GM23248 (cell line): ENCODE results near the gene MMP12. TPM values are rescaled to one million over a fixed set of nuclear protein-coding genes. Genes with fewer than 3 reads are reported as not detected.
A peak's percentile ranks its signal among the peaks of the same experiment; 100 is the strongest.

Experiments used
- DNase-seq: peaks from one replicate; pipeline ENCODE4 v3.0.0-alpha.2; 2015
- H2AFZ ChIP-seq: fragments of 200-600 bp; sonication (generic); 2 replicates; pipeline ENCODE4 v1.6.1; 2016; ENCODE audit warnings: antibody characterized with exemption
- H3F3A ChIP-seq: fragments of 200-600 bp; sonication (generic); 2 replicates; pipeline ENCODE4 v1.6.1; 2016; ENCODE audit warnings: mild to moderate bottlenecking, antibody characterized with exemption, mixed run types; ENCODE audit not compliant: insufficient read depth
- H3K27ac ChIP-seq: fragments of 200-600 bp; sonication (generic); 2 replicates; pipeline ENCODE4 v1.5.1; 2016; ENCODE audit warnings: mild to moderate bottlenecking
- H3K27me3 ChIP-seq: fragments of 200-600 bp; sonication (generic); replicated peaks from 2 replicates; pipeline ENCODE4 v1.6.1; 2016; ENCODE audit warnings: mild to moderate bottlenecking; ENCODE audit not compliant: insufficient read depth
- H3K36me3 ChIP-seq: fragments of 200-600 bp; sonication (generic); 2 replicates; pipeline ENCODE4 v1.6.1; 2016; ENCODE audit warnings: low read depth, mild to moderate bottlenecking
- H3K4me1 ChIP-seq: fragments of 200-600 bp; sonication (generic); 2 replicates; pipeline ENCODE4 v1.6.1; 2016; ENCODE audit warnings: mild to moderate bottlenecking; ENCODE audit not compliant: insufficient read depth
- H3K4me2 ChIP-seq: fragments of 200-600 bp; sonication (generic); one replicate; pipeline ENCODE4 v1.6.1; 2016; ENCODE audit warnings: mild to moderate bottlenecking; ENCODE audit not compliant: unreplicated experiment
- H3K4me3 ChIP-seq: fragments of 200-600 bp; sonication (generic); 2 replicates; pipeline ENCODE4 v1.5.1; 2016; ENCODE audit warnings: mild to moderate bottlenecking
- H3K79me2 ChIP-seq: fragments of 200-600 bp; sonication (generic); 2 replicates; pipeline ENCODE4 v1.6.1; 2016; ENCODE audit warnings: mild to moderate bottlenecking; ENCODE audit not compliant: insufficient read depth
- H3K9ac ChIP-seq: fragments of 200-600 bp; sonication (generic); 2 replicates; pipeline ENCODE4 v1.6.1; 2016; ENCODE audit warnings: mild to moderate bottlenecking
- H3K9me2 ChIP-seq: fragments of 200-600 bp; sonication (generic); 2 replicates; pipeline ENCODE4 v1.6.1; 2016; ENCODE audit warnings: mixed run types, mild to moderate bottlenecking, moderate library complexity; ENCODE audit not compliant: insufficient read depth
- H3K9me3 ChIP-seq: fragments of 200-600 bp; sonication (generic); one replicate; pipeline ENCODE4 v1.6.1; 2017; ENCODE audit warnings: low read depth
- H4K20me1 ChIP-seq: fragments of 200-600 bp; sonication (generic); 2 replicates; pipeline ENCODE4 v1.6.0; 2016; ENCODE audit not compliant: insufficient read depth
- EZH2 ChIP-seq: fragments of 200-600 bp; sonication (generic); IDR thresholded peaks from 2 replicates; pipeline ENCODE4 v1.6.1; 2018; ENCODE audit warnings: antibody characterized with exemption, mild to moderate bottlenecking; ENCODE audit not compliant: insufficient read depth, poor library complexity, severe bottlenecking
- EZH2phosphoT487 ChIP-seq: fragments of 200-600 bp; sonication (generic); IDR thresholded peaks from 2 replicates; pipeline ENCODE4 v1.6.1; 2018; ENCODE audit warnings: antibody characterized with exemption, moderate library complexity, mild to moderate bottlenecking, low read depth; ENCODE audit not compliant: insufficient read depth
- WGBS, 2 experiments: methylation state at CpG; one replicate each; pipeline ENCODE4 v1.1.6; 2015 to 2017; ENCODE audit warnings: low lambda C conversion rate in 2 of 2, low coverage in 1 of 2; ENCODE audit errors: missing lambda C conversion rate in 2 of 2; 5-methylcytosine and 5-hydroxymethylcytosine counted together
- in situ Hi-C: fragments of 300-500 bp; cut with MboI; formaldehyde crosslinking; loops from 2 replicates; pipeline ENCODE4 v1.15.0; 2020
- polyA plus RNA-seq: library from polyadenylated mRNA; unstranded; fragments of >200 nt; fragmentation: Nextera tagmentation; extraction: Ambion mirVana; gene quantifications from 2 replicates; pipeline ENCODE4 v1.2.1, GENCODE V29; 2016
- total RNA-seq: library from RNA; depleted of rRNA; stranded (reverse); fragments of >200 nt; shearing (Covaris generic); gene quantifications from 2 replicates; pipeline ENCODE4 v1.2.3, GENCODE V29; 2014

MMP12 gene
- total and polyA plus RNA-seq, 2 experiments from 2014 or later, result 0.41 to 0.76 TPM

GRCh38 chr11:102832612-102833011 is 42.2 kb downstream of the MMP12 start:
- Histone ChIP-seq H3K4me1 (peaks cover 36% of the 10 kb centered on the region), H3K4me3 (no peak overlapping the region), H3K9me3 (no peaks in the 10 kb centered on the region), H3K27me3 (no peaks in the 10 kb centered on the region), H3K9me2 (no peaks in the 10 kb centered on the region), H3K27ac (no peak overlapping the region), H3K36me3 (no peaks in the 10 kb centered on the region), H2AFZ (no peak overlapping the region), H3K79me2 (no peaks in the 10 kb centered on the region), H3K9ac (no peak overlapping the region), H4K20me1 (no peaks in the 10 kb centered on the region), H3F3A (peaks cover 28% of the 10 kb centered on the region), H3K4me2 (no peak overlapping the region)
- WGBS, 2 experiments, result 88 to 89% methylated on average over 7 of the region's 7 CpGs
- in situ Hi-C loops, result no loop called here
- DNase-seq, result no peak
- no peak for TF ChIP-seq EZH2
- TF ChIP-seq EZH2phosphoT487, result no peak

DNA sequence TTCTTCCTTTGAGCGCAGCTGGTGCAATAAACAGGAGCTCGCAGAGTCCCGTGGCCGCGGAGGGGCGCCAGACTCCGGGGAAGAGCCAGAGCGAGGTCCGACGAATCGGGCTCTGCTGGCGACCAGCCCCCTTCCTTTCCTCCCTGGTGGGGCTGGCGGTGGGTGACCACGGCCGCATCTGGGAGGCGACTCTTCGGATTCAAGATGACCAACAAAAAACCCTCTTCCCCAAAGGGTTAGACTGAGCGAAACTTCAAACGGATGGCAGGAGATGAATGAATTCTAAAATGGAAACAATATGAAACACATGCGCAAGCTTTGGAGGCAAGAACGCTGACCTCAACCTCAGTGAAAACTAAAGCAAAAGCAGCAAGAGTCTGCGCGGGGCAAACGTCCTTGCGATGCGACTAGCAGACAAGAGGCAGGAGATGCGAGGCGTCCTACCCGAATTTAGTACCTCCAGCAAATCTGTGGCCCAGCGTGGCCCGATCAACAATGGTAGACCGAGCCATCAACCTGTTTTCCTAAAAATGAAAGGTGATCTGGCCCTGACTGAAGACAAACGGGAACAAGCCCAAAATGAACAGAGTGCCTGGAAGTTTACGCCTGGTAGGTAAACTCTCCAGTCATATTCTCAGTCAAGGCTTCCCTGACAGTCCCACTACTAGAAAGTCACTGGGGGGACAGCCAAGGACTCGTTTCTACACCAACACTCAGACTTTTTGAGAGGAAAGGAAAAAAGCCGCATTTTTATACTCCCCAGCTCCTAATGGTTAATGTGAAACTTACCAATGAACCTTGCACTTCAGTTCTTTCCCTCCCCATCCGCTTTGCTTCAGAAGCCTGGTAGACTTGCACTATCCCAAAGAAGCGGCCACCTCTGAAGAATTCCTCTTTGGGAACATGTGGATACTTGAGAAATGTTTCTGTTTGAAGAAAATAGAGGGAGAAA is 43.0 kb downstream of the MMP12 start:
- Histone ChIP-seq H3K9ac (peak overlapping the region; percentile 49), H3K4me1 (peaks cover 28% of the 10 kb centered on the region), H3K9me2 (no peaks in the 10 kb centered on the region), H3F3A (peaks cover 26% of the 10 kb centered on the region), H3K27ac (no peak overlapping the region), H2AFZ (peak overlapping the region; percentile 84), H3K79me2 (no peaks in the 10 kb centered on the region), H3K4me2 (peak overlapping the region; percentile 70), H3K27me3 (no peaks in the 10 kb centered on the region), H4K20me1 (no peaks in the 10 kb centered on the region), H3K4me3 (peak overlapping the region; percentile 71), H3K9me3 (no peaks in the 10 kb centered on the region), H3K36me3 (no peaks in the 10 kb centered on the region)
- TF ChIP-seq EZH2 (no peak), EZH2phosphoT487 (no peak)
- WGBS, 2 experiments, result 15 to 18% methylated on average over 38 of the region's 38 CpGs
- DNase-seq, result peak; percentile 88
- in situ Hi-C loops, result no loop called here

DNA sequence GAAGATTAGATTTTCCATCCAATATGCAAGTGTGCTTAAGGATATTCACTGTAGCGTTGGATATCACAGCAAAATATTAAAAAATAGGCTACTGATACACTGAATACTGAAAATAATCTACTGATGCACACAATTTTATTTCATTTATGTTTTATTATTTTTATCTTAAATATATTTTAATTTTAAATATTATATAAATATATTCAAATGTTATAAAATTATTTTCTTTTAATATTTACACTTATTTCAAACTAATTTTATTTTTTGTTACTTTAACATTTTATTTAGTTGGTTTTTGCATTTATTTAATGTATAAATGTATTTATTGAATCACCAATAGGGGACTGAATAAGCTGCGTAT is 43.7 kb downstream of the MMP12 start:
- 25 to 34% methylated on average over 2 of the region's 2 CpGs for WGBS, 2 experiments
- H3K36me3 ChIP-seq, result no peaks in the 10 kb centered on the region
- no peaks in the 10 kb centered on the region for H3K9me2 ChIP-seq
- H3K27me3 ChIP-seq, result no peaks in the 10 kb centered on the region
- no peak overlapping the region for H3K27ac ChIP-seq
- no peaks in the 10 kb centered on the region for H4K20me1 ChIP-seq
- H3K79me2 ChIP-seq, result no peaks in the 10 kb centered on the region
- peak overlapping the region; percentile 84; the same call in 1 of the 2 replicates for H2AFZ ChIP-seq
- H3K4me2 ChIP-seq, result peak overlapping the region; percentile 70
- H3K4me1 ChIP-seq, result peaks cover 21% of the 10 kb centered on the region
- H3K9ac ChIP-seq, result peak overlapping the region; percentile 49; the same call in 1 of the 2 replicates
- no peak for DNase-seq
- no peaks in the 10 kb centered on the region for H3K9me3 ChIP-seq
- peaks cover 20% of the 10 kb centered on the region for H3F3A ChIP-seq
- TF ChIP-seq EZH2 (no peak), EZH2phosphoT487 (no peak)
- peak overlapping the region; percentile 71 for H3K4me3 ChIP-seq
- in situ Hi-C loops, result no loop called here

DNA sequence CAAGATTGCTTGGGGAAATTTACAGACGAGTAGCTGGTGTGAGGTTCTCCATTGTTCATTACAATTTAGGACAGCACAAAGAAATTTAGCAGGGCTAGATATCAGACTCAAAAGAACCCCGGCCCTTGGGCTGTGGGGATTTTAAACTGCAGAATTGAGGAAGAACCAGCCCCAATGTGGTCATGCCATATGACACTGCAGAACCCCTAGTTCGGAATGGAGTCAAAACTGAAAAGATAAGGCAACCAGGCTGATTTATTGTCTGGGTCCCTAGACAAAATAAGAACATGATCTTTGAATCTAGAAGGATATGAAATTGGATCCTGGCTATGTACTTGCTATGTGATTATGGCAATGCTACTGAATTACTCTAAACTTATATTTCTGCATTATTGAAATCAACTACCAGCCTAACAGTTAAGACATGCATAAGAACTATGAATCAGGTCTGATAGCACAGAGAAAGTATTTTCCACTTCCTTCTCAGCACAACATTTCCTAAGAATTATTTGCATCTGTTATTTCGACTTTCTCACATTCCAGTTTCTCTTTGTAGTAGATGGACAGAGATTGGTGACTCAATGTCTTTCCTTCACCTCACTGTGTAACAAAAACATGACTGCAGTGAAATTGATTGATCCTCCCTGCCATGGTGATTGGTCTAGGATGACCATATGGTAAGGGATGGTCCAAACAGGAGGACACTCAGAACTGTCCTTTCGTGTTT is 44.6 kb downstream of the MMP12 start:
- in situ Hi-C loops, result no loop called here
- H3K27me3 ChIP-seq, result no peaks in the 10 kb centered on the region
- peak; percentile 65 for DNase-seq
- H4K20me1 ChIP-seq, result no peaks in the 10 kb centered on the region
- H3K9ac ChIP-seq, result no peak overlapping the region
- 54 to 55% methylated on average over 5 of the region's 5 CpGs for WGBS, 2 experiments
- H3K27ac ChIP-seq, result no peak overlapping the region
- H3K4me1 ChIP-seq, result peaks cover 14% of the 10 kb centered on the region
- H3K4me3 ChIP-seq, result no peak overlapping the region
- no peaks in the 10 kb centered on the region for H3K36me3 ChIP-seq
- TF ChIP-seq EZH2phosphoT487 (no peak), EZH2 (no peak)
- H3F3A ChIP-seq, result peaks cover 11% of the 10 kb centered on the region
- H3K9me3 ChIP-seq, result no peaks in the 10 kb centered on the region
- H2AFZ ChIP-seq, result no peak overlapping the region
- H3K9me2 ChIP-seq, result no peaks in the 10 kb centered on the region
- H3K79me2 ChIP-seq, result no peaks in the 10 kb centered on the region
- peak overlapping the region; percentile 26 for H3K4me2 ChIP-seq
